Measurements from ENCODE around the gene CAD.
A peak's percentile ranks its signal among the peaks of the same experiment; 100 is the strongest.

Gene CAD

DNA sequence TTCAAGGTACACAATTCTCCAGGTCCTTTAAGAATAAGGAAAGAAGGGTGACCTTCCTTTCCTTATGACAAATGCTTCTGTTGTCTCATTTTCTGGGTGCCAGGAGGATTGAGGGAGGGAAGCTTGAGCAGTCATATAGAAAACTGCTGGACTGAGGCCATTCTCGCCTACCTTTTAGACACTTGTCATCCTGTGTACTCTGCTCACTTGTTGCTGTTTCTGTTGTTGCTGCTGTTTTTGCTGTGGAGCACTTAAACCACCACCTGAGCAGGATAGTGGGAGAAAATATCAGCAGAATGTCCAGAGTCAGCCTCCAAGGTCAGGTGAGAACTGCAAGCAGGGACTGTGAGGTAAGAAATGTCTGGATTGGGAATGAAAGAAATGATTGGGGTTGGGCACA lies 60.8 kb downstream of the CAD start:
- DNase-seq, result no peak

DNA sequence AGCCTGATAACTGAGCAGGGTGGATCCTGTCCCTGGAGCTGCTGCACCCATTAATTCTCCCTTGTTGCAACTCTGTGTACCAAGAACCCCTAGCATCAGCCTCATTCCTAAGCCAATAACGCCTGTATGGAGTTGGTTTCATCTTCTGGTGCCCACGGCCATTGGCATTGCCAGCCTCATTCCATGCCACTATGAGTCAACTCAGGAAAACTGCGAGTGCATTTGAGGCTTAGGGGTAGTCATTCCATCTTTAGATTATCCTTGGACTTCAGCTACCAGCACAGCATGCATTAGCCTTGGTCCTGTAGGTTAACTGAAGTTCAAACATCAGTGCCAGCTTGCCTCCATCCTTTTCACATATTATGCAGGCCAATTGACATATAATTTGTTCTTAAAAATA lies 63.7 kb downstream of the CAD start:
- DNase-seq, result no peak

DNA sequence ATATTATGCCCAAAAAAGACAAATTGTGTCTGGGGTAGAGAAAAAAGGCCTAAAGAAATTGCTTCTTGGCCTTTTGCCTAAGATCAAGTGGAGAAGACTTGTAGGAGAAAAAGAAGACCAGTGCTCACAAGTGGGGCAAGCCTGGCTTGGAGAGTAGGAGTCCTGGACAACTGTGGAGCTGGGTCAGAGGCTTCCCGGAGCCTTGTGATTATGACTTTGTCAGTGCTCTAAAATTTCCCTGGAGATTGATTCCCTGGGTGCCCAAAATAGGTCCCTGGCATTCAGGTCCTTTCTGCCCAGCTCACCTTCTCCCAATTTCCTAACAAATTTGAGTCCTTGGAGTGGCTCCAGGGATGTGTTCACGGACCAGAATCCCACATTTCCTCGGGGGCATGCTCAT lies 64.3 kb downstream of the CAD start:
- DNase-seq, result no peak

DNA sequence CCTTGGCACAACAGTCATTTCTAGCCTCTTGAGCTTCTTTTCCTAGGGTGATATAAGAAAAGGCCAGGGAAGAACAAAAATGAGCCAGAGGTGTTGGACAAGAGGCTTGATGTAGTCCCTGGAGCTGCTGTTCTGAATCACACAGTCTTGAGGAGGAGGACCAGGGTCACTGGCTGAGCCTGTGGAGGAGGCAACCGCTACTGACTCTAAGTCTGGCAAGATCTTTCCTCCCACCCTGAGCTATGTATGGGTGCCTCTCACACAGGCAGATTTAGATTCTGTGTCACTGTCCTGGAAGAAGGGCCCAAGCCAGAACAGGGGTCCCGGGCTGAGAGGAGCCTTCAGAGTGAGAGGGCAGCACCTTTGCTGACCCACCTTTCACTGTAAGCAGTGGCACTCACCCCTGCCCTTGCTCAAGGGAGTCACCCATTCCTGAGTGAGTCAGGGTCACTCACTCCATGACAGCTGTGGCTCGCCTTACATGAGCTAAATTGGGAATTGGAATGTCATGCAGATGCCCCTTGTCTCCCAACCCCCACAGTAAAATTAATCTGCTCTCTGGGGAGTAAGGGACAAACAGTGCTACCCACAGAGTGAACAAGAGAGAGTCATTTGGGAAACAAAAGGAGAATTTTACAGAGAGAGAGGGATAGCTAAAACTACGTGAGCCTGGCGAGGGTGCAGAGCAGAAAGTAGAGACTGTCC lies 64.8 kb downstream of the CAD start, which contains the start of gene TRIM54:
Gene TRIM54 (plus strand): TSS at position 575 of the 705 bp plus-strand sequence. CDS start 303 bp downstream, outside the sequence.
- no peak for DNase-seq

DNA sequence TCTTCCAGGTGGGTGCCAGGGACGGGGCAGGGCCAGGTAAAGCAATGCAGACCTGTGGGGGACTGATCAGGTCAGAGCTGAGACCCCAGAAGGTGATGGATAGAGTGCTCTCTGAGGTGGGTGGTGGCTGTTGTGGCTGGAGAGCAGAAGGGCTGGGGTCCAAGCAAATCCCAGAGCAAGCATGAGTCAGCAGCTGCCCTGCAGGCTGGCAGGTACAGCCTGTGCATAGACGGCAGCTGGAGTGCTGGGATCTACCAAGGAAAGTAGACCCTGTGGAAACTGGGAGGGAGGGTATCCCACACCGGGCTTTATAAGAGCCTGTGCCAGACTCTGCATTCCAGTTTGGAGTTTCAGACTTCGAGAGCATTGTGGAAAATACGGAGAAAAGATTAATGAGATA lies 65.7 kb downstream of the CAD start:
- no peak for DNase-seq

DNA sequence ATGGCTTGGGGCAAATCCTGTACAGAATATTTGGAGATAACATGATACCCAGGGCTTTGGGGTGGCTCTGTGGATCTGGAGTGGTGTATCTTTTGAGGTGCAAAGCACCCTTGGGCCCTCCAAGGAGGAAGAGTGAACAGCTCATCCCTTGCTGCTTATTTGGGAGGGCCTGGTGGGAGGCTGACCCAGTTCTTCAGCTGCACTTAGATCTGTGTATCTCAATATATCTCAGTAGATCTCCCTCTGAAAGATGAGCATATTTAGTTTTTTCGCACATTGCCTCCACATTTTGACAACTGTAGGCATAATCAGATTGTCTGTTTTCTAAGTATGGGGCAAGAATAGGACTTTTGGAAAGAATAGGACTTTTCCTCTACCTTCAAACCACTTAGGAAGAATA lies 67.8 kb downstream of the CAD start:
- peak in 1 of 51 donors; percentile 15 for DNase-seq

DNA sequence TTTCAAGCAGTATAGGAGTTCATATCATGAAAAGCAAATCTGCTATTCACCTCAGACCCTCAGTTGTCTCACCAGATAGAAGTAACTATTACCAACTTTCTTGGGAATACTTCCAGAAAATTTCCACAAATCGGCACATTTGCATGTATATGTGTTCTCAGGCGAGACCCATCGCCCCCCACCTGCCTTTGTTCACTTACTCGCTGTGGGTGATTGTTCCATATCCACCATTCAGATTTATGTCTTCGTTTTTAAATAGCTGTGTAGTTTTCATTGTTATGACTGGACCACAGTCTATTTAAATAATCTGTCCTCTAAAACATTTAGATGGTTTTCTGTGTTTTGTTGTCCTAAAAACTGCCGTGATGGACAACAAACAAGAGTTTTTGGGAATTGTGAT lies 68.3 kb downstream of the CAD start:
- no peak for DNase-seq

DNA sequence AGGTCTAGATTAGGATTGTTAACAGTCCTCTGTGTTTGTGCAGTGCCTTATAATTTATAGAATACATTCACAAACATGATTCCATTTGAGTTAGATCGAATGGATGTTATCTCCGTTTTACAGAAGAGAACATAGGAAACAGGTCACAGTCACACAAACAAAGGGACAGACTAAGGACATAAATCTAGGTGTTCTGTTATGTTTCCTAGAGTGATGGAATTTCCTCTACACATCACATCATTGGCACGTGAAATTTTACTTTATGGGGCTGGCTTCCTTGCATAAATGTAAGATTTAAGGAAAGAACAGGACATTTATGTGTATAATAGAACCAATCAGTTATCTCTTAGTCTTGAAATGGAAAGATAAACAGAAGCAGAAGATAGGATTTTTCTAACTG lies 71.4 kb downstream of the CAD start:
- no peak for DNase-seq

DNA sequence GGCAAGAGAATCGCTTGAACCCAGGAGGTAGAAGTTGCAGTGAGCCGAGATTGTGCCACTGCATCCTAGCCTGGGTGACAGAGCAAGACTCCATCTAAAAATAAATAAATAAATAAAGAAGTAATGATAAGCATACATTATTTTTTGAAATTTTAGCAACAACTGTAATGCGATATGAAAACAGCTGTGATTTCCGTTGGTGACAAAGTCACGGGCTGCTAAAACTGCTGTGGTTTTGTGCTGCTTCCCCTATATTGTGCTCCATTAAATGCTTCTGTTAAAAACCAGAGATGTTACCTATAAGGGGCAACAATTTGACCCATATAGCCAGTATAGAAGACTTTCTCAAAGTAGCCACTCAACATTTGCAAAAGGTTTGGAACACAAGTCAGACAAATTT lies 73.4 kb downstream of the CAD start:
- no peak for DNase-seq

DNA sequence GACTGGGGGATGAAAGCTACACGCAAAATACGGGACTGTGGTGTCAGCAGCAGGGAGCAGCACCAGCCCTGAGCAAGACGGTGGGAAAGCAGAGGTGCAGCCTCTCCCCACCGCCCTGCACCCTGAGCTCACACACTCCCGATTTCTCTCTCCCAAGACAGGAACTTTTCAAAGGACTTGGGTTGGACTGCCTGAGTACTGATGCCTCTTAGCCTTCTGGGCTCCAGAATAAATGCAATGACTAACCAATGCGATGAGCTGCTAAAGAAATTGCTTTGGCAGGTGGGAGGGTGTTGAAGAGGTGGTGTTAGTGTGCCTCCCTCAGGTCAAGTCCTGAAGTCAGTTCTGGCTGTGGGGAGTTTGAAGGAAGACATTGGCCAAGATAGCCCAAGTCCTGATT lies 74.7 kb downstream of the CAD start:
- DNase-seq, result no peak

Data from hypothalamus (tissue), 51 donors.